ENCODE data around the gene LHFPL3. TPM values are rescaled to one million over a fixed set of nuclear protein-coding genes. Genes with fewer than 3 reads are reported as not detected.

Gene LHFPL3
- total RNA-seq, 4 donors from 2014 or later = not detected

DNA sequence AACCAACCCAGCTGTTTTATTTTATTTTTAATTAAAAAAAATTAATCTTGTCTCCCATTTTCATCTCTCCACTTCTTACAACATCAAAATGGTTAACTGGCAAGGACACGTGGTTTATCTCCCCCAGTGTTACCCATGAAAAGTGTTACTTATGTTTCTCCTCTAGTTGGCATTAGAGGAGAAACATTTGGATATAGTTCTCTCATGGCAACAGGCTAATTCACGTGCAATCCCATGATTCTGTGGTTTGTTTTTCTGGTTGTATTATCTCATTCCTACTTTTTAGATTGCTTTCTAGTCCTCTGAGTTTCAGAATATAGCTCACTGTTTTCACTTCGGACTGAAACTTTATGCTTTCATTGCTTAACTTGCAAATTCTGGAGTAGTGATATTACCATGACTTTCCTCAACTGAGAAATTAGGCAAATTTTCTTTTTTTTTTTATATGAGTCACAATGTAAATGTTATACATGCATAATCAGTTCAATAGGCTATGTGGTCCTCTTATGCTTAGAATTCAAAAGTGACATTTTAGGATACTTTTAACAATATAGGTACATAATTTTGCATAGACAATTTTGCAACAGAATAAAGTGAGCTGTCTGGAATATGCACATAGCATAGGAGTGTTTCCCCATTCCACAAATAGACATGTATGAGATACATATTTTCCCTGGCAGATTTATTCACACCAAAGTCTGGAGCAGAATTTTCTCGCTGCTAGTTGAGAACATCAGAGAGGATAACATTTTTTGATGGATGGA is 43.0 kb downstream of the LHFPL3 start:
- TF ChIP-seq, protein P1, sequence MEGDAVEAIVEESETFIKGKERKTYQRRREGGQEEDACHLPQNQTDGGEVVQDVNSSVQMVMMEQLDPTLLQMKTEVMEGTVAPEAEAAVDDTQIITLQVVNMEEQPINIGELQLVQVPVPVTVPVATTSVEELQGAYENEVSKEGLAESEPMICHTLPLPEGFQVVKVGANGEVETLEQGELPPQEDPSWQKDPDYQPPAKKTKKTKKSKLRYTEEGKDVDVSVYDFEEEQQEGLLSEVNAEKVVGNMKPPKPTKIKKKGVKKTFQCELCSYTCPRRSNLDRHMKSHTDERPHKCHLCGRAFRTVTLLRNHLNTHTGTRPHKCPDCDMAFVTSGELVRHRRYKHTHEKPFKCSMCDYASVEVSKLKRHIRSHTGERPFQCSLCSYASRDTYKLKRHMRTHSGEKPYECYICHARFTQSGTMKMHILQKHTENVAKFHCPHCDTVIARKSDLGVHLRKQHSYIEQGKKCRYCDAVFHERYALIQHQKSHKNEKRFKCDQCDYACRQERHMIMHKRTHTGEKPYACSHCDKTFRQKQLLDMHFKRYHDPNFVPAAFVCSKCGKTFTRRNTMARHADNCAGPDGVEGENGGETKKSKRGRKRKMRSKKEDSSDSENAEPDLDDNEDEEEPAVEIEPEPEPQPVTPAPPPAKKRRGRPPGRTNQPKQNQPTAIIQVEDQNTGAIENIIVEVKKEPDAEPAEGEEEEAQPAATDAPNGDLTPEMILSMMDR (IDR thresholded peaks at IDR 0.05; ENCODE audit: low read depth) = no peak

DNA sequence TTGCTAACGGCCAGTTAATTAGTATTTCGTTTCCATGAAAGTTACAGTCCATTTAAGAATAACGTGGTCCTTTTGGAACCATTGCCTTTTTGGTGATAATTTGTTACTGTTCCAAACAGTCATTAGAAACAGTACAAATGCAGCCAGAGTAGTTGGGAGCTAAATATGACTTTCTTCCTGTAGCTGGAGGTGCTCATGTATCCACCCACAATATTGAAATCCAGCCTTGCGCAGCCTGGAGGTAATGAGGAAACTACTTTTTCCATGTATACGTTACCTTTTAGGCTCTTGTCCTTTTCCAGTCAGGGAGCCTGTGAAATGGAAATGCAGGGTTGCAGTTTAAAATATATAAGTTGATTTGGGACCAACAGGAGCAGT is 43.6 kb downstream of the LHFPL3 start:
- TF ChIP-seq, protein P1 (IDR thresholded peaks at IDR 0.05; ENCODE audit: low read depth) = no peak

DNA sequence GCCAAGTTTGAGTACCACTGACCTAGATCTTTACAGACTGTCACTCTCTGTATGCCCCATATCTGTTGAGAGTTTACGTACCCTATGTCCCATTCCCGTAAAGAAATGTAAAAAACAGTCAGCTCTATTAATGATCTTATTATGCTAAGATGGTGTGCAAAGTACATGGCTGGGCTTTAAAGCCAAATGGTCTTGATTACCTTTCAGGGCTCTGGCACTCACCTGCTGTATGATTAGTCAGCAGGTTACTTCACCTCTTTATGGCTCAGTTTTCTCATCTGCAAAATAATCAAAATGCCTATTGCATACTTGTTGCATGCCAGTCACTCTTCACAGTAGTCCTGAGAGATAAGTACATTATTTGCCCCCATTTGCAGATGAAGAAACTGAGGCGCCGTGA is 54.2 kb downstream of the LHFPL3 start:
- TF ChIP-seq, protein P1 (IDR thresholded peaks at IDR 0.05; ENCODE audit: low read depth) = no peak

DNA sequence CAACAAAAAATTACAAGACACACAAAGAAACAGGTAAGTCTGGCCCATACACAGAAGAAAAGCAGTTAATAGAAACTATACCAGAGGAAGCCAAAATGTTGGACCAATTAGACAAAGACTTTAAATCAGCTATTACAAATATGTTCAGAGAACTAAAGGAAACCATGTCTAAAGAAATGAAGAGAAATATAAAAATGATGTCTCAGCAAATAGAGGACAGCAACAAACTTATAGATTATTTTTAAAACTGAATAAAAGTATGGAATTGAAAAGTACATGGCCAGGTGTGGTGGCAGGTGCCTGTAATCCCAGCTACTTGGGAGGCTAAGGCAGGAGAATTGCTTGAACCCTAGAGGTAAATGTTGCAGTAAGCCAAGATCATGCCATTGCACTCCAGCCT is 58.5 kb downstream of the LHFPL3 start:
- TF ChIP-seq, protein P1 (IDR thresholded peaks at IDR 0.05; ENCODE audit: low read depth) = no peak

DNA sequence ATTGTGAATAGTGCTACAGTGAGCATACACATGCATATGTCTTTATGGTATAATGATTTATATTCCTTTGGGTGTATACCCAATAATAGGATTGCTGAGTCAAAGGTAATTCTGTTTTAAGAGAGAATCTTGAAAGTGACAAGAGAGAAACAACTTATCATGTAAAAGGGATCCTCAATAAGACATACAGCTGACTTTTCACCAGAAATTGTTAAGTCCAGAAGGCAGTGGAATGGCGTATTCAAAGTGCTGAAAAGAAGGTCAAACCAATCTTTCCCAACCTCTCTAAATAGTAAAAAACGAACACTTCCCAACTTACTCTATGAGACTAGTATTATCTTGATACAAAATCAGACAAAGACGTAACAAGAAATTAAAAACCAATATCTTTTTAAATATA is 59.8 kb downstream of the LHFPL3 start:
- TF ChIP-seq, protein P1 (IDR thresholded peaks at IDR 0.05; ENCODE audit: low read depth) = no peak

DNA sequence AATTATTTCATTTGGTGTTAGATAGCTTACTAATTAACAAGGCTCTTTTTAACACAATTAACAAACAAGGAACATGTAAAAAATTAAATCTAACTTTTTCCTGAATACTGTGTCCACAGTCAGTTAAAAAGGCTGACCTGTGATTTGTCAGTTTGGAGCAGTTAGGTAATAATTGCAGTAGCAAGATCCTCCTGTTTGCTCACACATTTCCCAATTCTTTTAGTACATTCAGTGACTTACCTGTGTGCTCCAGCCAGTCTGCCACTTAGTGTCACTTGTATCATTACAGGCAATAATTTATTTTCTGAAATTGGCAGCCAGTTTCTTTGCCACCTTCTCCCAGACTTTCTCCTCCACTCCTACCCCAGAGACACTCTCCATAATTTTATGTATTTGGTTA is 66.8 kb downstream of the LHFPL3 start:
- TF ChIP-seq, protein P1 (IDR thresholded peaks at IDR 0.05; ENCODE audit: low read depth) = no peak

DNA sequence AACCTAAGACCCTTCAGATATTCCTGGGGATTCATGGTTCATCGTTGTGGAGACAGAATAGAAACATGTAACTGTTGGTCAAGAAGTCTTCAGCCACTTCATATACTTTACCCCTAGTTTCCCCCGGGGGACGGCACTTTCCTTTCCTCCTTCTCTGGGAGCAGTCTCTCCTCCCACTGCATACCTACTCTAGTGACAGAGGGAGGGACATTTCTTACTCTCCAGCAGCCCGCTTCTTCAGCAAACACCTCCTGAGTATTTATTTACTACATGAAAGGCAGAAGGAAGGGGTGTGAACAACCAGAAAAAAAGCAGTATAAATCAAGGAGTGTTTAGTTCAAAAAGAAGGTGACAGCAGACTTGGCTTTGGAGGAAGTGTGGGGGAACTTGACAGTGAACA is 69.0 kb downstream of the LHFPL3 start:
- TF ChIP-seq, protein P1 (IDR thresholded peaks at IDR 0.05; ENCODE audit: low read depth) = no peak

All from subcutaneous adipose tissue (tissue), 4 donors.